HEK293T (cell line): ENCODE data around the gene BBX.

Experiments
- ELF4 ChIP-seq: fragments of 450-650 bp; IDR thresholded peaks from 2 replicates; pipeline ENCODE4 v1.6.1; 2017; ENCODE audit warnings: antibody characterized with exemption
- FOXA1 ChIP-seq: fragments of 450-650 bp; IDR thresholded peaks from 2 replicates; pipeline ENCODE4 v1.6.1; 2016; ENCODE audit warnings: mild to moderate bottlenecking
- FOXK2 ChIP-seq: fragments of 450-650 bp; IDR thresholded peaks from 2 replicates; pipeline ENCODE4 v1.6.1; 2016; ENCODE audit warnings: mild to moderate bottlenecking
- L3MBTL2 ChIP-seq: fragments of 450-650 bp; conservative IDR thresholded peaks from 2 replicates; pipeline ENCODE4 v1.6.1; 2016; ENCODE audit warnings: mild to moderate bottlenecking
- SP1 ChIP-seq: fragments of 450-650 bp; IDR thresholded peaks from 2 replicates; pipeline ENCODE4 v1.6.1; 2017
- ZNF384 ChIP-seq: fragments of 450-650 bp; IDR thresholded peaks from 2 replicates; pipeline ENCODE4 v1.6.1; 2016

GRCh38 chr3:107619549-107619948, 96.8 kb downstream of the BBX start:
- no peak for TF ChIP-seq ELF4
- TF ChIP-seq ZNF384 = no peak
- TF ChIP-seq SP1 = no peak
- no peak for TF ChIP-seq FOXA1
- TF ChIP-seq FOXK2 = no peak
- TF ChIP-seq L3MBTL2 = no peak
